Activated CD4-positive, alpha-beta T cell treated with anti-CD3 and anti-CD28 coated beads for 36 hours (primary cell): ENCODE data around the gene SDR9C7. TPM values are rescaled to one million over a fixed set of nuclear protein-coding genes. Genes with fewer than 3 reads are reported as not detected.
"Not testable (repeated sequence)": the region's sequence is repeated elsewhere in the genome, so short reads cannot be mapped to it uniquely, and the experiment has no call there.

Experiments used
- ATAC-seq: fragments of 200-7000 bp; cut with Tn5 transposase; one replicate; pipeline ENCODE4 v1.10.0; 2021; ENCODE audit warnings: mild to moderate bottlenecking, moderate library complexity
- CTCF ChIA-PET: fragments of 350-600 bp; sonication (Branson Sonifier 250); formaldehyde crosslinking; loops from one replicate; lab custom pipeline; 2021; ENCODE audit warnings: antibody characterized with exemption; lab: Charles Lee
- POLR2A ChIA-PET: fragments of 350-600 bp; sonication (Branson Sonifier 250); formaldehyde crosslinking; loops from one replicate; lab custom pipeline; 2021; ENCODE audit warnings: antibody characterized with exemption, inconsistent platforms; lab: Charles Lee
- DNase-seq: peaks from one replicate; pipeline ENCODE4 v3.0.0-alpha.2; 2020
- H3K27ac Mint-ChIP-seq: one replicate; pipeline ENCODE4 v1.8.0; 2021; ENCODE audit warnings: mixed read lengths
- H3K27me3 Mint-ChIP-seq: one replicate; pipeline ENCODE4 v1.8.0; 2021; ENCODE audit warnings: mixed read lengths
- H3K36me3 Mint-ChIP-seq: one replicate; pipeline ENCODE4 v1.8.0; 2021; ENCODE audit warnings: low read depth, mixed read lengths
- H3K4me1 Mint-ChIP-seq: one replicate; pipeline ENCODE4 v1.8.0; 2021; ENCODE audit warnings: mixed read lengths
- H3K4me3 Mint-ChIP-seq: one replicate; pipeline ENCODE4 v1.8.0; 2021; ENCODE audit warnings: mild to moderate bottlenecking, moderate library complexity, mixed read lengths
- H3K9me3 Mint-ChIP-seq: one replicate; pipeline ENCODE4 v1.8.0; 2021; ENCODE audit warnings: low read depth, mixed read lengths
- intact Hi-C, 2 experiments: fragments of 100-400 bp; cut with DNase I in 1 of 2; cut with micrococcal nuclease in 1 of 2; formaldehyde crosslinking; loops; one replicate each; pipeline versions ENCODE4 v1.14.2 to v1.15.1; 2022 to 2024; cut with DNase I, micrococcal nuclease
- total RNA-seq, 2 experiments: library from RNA; stranded (reverse); gene quantifications; one replicate each; pipeline ENCODE4 v1.2.3, GENCODE V29; 2021

Gene SDR9C7
- total RNA-seq, 2 experiments from 2014 or later = not detected

DNA sequence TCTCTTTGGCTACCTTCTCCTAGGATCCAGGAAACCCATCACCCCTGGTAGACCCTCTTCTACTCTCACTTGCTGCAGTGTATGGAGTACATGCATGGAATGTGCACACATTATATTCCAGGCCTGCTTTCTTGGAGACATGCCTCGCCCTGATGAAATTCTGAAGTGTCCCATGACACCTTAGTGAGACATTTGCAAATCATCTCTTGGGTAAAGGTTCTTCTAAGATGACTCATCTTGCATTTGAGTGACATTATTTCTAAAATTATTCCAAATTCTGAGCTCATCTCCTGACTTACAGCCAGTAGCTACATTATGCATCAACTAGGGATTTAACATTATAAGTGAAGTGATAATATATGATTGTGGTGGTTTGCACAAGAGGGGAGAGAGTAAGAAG is 49.8 kb downstream of the SDR9C7 start:
- Mint-ChIP-seq H3K27ac (no peak overlapping the region), H3K4me1 (no peaks in the 10 kb centered on the region), H3K9me3 (peaks cover 16% of the 10 kb centered on the region), H3K4me3 (no peak overlapping the region), H3K27me3 (peaks cover 13% of the 10 kb centered on the region), H3K36me3 (no peaks in the 10 kb centered on the region)
- ChIA-PET POLR2A (no interaction called here), CTCF (interaction anchor here (0.6 to 0.8 kb wide), 2 partner anchors 18 to 192 kb away, joined by 3 to 4 read pairs; no protein-coding TSS in a partner anchor)
- intact Hi-C loops = no loop called here
- ATAC-seq (no peak), DNase-seq (no peak)

- POLR2A ChIA-PET, H3K27ac Mint-ChIP-seq, intact Hi-C loops, H3K4me3 Mint-ChIP-seq, CTCF ChIA-PET, H3K27me3 Mint-ChIP-seq, H3K36me3 Mint-ChIP-seq, DNase-seq, ATAC-seq, H3K4me1 Mint-ChIP-seq: not testable (repeated sequence)
- peaks cover 16% of the 10 kb centered on the region for H3K9me3 Mint-ChIP-seq
Observed at GRCh38 chr12:56882407-56882806, 51.8 kb downstream of the SDR9C7 start.

DNA sequence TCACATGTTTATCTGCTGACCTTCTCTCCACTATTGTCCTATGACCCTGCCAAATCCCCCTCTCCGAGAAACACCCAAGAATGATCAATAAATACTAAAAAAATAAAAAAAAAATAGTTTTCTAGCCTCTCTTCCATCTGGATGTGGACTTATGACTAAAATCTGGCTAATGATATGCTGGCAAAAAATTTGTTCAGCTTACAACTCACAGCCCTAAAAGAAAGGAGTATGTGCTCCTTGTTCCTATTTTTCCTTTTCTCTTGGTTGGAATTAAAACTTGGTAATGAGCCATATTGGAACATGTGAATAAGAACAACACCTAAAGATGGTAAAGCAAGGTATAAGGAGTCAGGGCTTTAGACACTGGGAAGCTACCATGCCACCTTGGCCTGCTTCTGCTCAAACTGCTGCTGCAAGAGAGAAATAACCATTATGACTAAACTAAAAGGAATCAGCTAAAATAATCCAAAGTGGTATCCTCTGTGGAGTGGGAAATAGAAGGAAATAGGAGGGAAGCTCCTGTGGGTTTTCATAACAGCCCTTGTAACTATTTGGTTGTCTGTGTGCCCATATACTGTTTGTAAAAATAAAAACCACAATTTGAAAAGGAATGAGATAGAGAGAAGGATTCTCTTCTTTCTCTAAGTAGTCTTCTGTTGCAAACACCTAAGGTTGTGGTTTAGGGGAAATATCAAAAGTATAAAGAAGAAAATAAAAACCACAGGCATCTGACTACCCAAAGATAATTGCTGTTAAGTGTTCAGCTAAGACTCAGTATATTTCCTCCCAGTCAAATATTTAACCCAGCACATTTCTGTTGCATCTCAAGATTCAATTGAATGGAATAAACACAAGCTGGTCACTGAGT is 53.8 kb downstream of the SDR9C7 start:
- H3K36me3 Mint-ChIP-seq = no peaks in the 10 kb centered on the region
- H3K9me3 Mint-ChIP-seq = peaks cover 14% of the 10 kb centered on the region
- ATAC-seq (no peak), DNase-seq (no peak)
- H3K27me3 Mint-ChIP-seq = peaks cover 7% of the 10 kb centered on the region
- intact Hi-C loops = no loop called here
- CTCF ChIA-PET = interaction anchor here (0.6 kb wide), 2 partner anchors 18 to 96 kb away, joined by 3 to 4 read pairs; no protein-coding TSS in a partner anchor
- H3K4me1 Mint-ChIP-seq = no peaks in the 10 kb centered on the region
- H3K27ac Mint-ChIP-seq = no peak overlapping the region
- POLR2A ChIA-PET = no interaction called here
- H3K4me3 Mint-ChIP-seq = no peak overlapping the region

GRCh38 chr12:56879240-56880124 is 54.7 kb downstream of the SDR9C7 start:
- H3K27me3 Mint-ChIP-seq, H3K36me3 Mint-ChIP-seq, intact Hi-C loops, H3K4me3 Mint-ChIP-seq, H3K4me1 Mint-ChIP-seq, H3K27ac Mint-ChIP-seq, DNase-seq, ATAC-seq, POLR2A ChIA-PET: not testable (repeated sequence)
- CTCF ChIA-PET = interaction anchor here (0.6 kb wide), 1 partner anchor 19 kb away, joined by 3 read pairs; no protein-coding TSS in a partner anchor
- peaks cover 14% of the 10 kb centered on the region for H3K9me3 Mint-ChIP-seq

- Mint-ChIP-seq H3K36me3 (no peaks in the 10 kb centered on the region), H3K27me3 (peaks cover 5% of the 10 kb centered on the region), H3K9me3 (peaks cover 14% of the 10 kb centered on the region), H3K27ac (no peak overlapping the region), H3K4me1 (no peaks in the 10 kb centered on the region), H3K4me3 (no peak overlapping the region)
- CTCF ChIA-PET = interaction anchor here (0.8 kb wide), 1 partner anchor 8 kb away, joined by 3 read pairs; no protein-coding TSS in a partner anchor
- POLR2A ChIA-PET = no interaction called here
- ATAC-seq = no peak
- no peak for DNase-seq
- intact Hi-C loops = no loop called here
Observed at GRCh38 chr12:56878010-56878339, 56.2 kb downstream of the SDR9C7 start.

GRCh38 chr12:56877195-56878009 is 56.8 kb downstream of the SDR9C7 start:
- Mint-ChIP-seq H3K36me3 (no peaks in the 10 kb centered on the region), H3K27ac (no peak overlapping the region), H3K9me3 (peaks cover 12% of the 10 kb centered on the region), H3K4me3 (no peak overlapping the region), H3K4me1 (no peaks in the 10 kb centered on the region), H3K27me3 (peaks cover 5% of the 10 kb centered on the region)
- DNase-seq (no peak), ATAC-seq (no peak)
- ChIA-PET CTCF (interaction anchor here (0.8 kb wide), 1 partner anchor 8 kb away, joined by 3 read pairs; no protein-coding TSS in a partner anchor), POLR2A (no interaction called here)
- intact Hi-C loops = no loop called here

- H3K9me3 Mint-ChIP-seq = no peaks in the 10 kb centered on the region
- H3K4me1 Mint-ChIP-seq = no peaks in the 10 kb centered on the region
- ChIA-PET POLR2A (no interaction called here), CTCF (interaction anchor here (0.7 kb wide), 2 partner anchors 31 to 114 kb away, joined by 3 read pairs; no protein-coding TSS in a partner anchor)
- no peak overlapping the region for H3K4me3 Mint-ChIP-seq
- H3K27me3 Mint-ChIP-seq = peaks cover 7% of the 10 kb centered on the region
- H3K27ac Mint-ChIP-seq = no peak overlapping the region
- intact Hi-C loops = no loop called here
- no peaks in the 10 kb centered on the region for H3K36me3 Mint-ChIP-seq
- ATAC-seq = no peak
- no peak for DNase-seq
Observed at GRCh38 chr12:56874821-56875220, 59.4 kb downstream of the SDR9C7 start.

DNA sequence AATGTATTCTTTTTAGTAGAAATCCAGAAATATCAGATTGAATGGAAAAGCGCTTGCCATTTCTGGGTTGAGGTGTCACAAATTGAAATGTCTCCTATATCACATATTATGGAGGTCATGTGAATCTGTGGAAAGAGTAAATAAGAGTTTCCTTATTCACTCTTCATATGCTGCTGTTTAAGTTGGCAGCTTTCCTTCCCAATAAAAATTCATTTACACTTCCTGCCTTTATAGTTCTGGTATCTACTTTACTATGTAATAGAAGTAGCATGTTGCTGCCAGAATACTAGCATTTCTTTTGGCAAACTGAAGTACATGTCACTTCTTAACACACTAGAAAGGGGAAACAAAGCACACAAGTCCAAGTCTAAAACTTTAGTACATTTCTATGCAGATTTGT is 60.8 kb downstream of the SDR9C7 start:
- H3K9me3 Mint-ChIP-seq = no peaks in the 10 kb centered on the region
- no peak overlapping the region for H3K27ac Mint-ChIP-seq
- CTCF ChIA-PET = interaction anchor here (0.6 kb wide), 1 partner anchor 467 kb away, joined by 3 read pairs; no protein-coding TSS in a partner anchor
- H3K36me3 Mint-ChIP-seq = no peaks in the 10 kb centered on the region
- no peak for DNase-seq
- no peak for ATAC-seq
- no peaks in the 10 kb centered on the region for H3K4me1 Mint-ChIP-seq
- H3K4me3 Mint-ChIP-seq = no peak overlapping the region
- intact Hi-C loops = no loop called here
- peaks cover 12% of the 10 kb centered on the region for H3K27me3 Mint-ChIP-seq
- POLR2A ChIA-PET = no interaction called here

Other genes starting within 250 kb of the SDR9C7 start
- gene PTGES3, start 246.1 kb downstream of the SDR9C7 start, total RNA-seq = 100 to 1,000 TPM; 284 to 386 TPM
- 1,000 to 10,000 TPM; 1,215 to 1,231 TPM for gene NACA, start 209.1 kb downstream of the SDR9C7 start, total RNA-seq
- gene PRIM1, start 182.1 kb downstream of the SDR9C7 start, total RNA-seq = 10 to 100 TPM; 81.3 to 83.7 TPM
- 1 to 10 TPM; 2.6 to 5.1 TPM for gene HSD17B6, start 171.1 kb downstream of the SDR9C7 start, total RNA-seq
- under 1 TPM; 0.18 to 0.32 TPM for gene RDH16, start 23.2 kb upstream of the SDR9C7 start, total RNA-seq
- gene ZBTB39, start 72.1 kb upstream of the SDR9C7 start, total RNA-seq = 1 to 10 TPM; 6.4 to 6.6 TPM
- under 1 TPM; 0.37 to 0.63 TPM for gene TAC3, start 82.1 kb upstream of the SDR9C7 start, total RNA-seq
- 1 to 10 TPM; 2.4 to 2.6 TPM for gene MYO1A, start 115.7 kb upstream of the SDR9C7 start, total RNA-seq
- gene NEMP1, start 144.4 kb upstream of the SDR9C7 start, total RNA-seq = 10 to 100 TPM; 79.0 to 81.1 TPM
- gene NAB2, start 154.7 kb upstream of the SDR9C7 start, total RNA-seq = 10 to 100 TPM; 46.8 to 48.6 TPM
- 100 to 1,000 TPM; 250 to 288 TPM for gene STAT6, start 177.0 kb upstream of the SDR9C7 start, total RNA-seq
- 1 to 10 TPM; 1.8 to 2.7 TPM for gene LRP1, start 194.1 kb upstream of the SDR9C7 start, total RNA-seq
- not detected for gene LRP1-AS, start 213.2 kb upstream of the SDR9C7 start, total RNA-seq